ENCODE data around the gene COL4A4. TPM values are rescaled to one million over a fixed set of nuclear protein-coding genes. Genes with fewer than 3 reads are reported as not detected.
"Not testable (repeated sequence)": the region's sequence is repeated elsewhere in the genome, so short reads cannot be mapped to it uniquely, and the experiment has no call there.

COL4A4 gene
- total RNA-seq, 4 donors from 2014 or later = 5.0 to 5.5 (median 5.2) TPM

- H3K4me1 ChIP-seq = no peaks in the 10 kb centered on the region
- H3K27ac ChIP-seq = no peak overlapping the region
- no peak for ATAC-seq
- H3K27me3 ChIP-seq = no peaks in the 10 kb centered on the region
- no peaks in the 10 kb centered on the region for H3K36me3 ChIP-seq
- TF ChIP-seq EP300 (IDR thresholded peaks at IDR 0.05) = no peak
- no peak for TF ChIP-seq POLR2AphosphoS5 (IDR thresholded peaks at IDR 0.05)
- TF ChIP-seq CTCF (IDR thresholded peaks at IDR 0.05) = no peak
- TF ChIP-seq POLR2A (IDR thresholded peaks at IDR 0.05) = no peak
- no peak overlapping the region for H3K4me3 ChIP-seq
- peaks cover 0 to 9% (median 0%) of the 10 kb centered on the region in 3 donors for H3K9me3 ChIP-seq
- WGBS, 2 donors (ENCODE audit: low coverage in 1 of 2) = 79 to 83% methylated on average over 5 of the region's 5 CpGs
Observed at GRCh38 chr2:227097495-227098161, 66.4 kb downstream of the COL4A4 start.

GRCh38 chr2:227095346-227095745, 68.7 kb downstream of the COL4A4 start:
- H3K4me3 ChIP-seq = no peak overlapping the region
- peaks cover 0 to 10% (median 0%) of the 10 kb centered on the region in 3 donors for H3K9me3 ChIP-seq
- H3K27me3 ChIP-seq = no peaks in the 10 kb centered on the region
- ATAC-seq = no peak
- WGBS, 2 donors (ENCODE audit: low coverage in 1 of 2) = 40 to 57% methylated on average over 1 to 3 of the region's 4 CpGs
- TF ChIP-seq POLR2AphosphoS5 (IDR thresholded peaks at IDR 0.05) = no peak
- no peak for TF ChIP-seq EP300 (IDR thresholded peaks at IDR 0.05)
- TF ChIP-seq CTCF (IDR thresholded peaks at IDR 0.05) = no peak
- TF ChIP-seq POLR2A (IDR thresholded peaks at IDR 0.05) = no peak
- H3K27ac ChIP-seq = no peak overlapping the region
- no peaks in the 10 kb centered on the region for H3K4me1 ChIP-seq
- no peaks in the 10 kb centered on the region for H3K36me3 ChIP-seq

- TF ChIP-seq EP300 (IDR thresholded peaks at IDR 0.05) = no peak
- TF ChIP-seq POLR2A (IDR thresholded peaks at IDR 0.05) = no peak
- TF ChIP-seq CTCF (IDR thresholded peaks at IDR 0.05) = no peak
- TF ChIP-seq POLR2AphosphoS5 (IDR thresholded peaks at IDR 0.05) = no peak
- no peaks in the 10 kb centered on the region for H3K4me1 ChIP-seq
- H3K27me3 ChIP-seq = no peaks in the 10 kb centered on the region
- H3K27ac ChIP-seq = no peak overlapping the region
- no peaks in the 10 kb centered on the region for H3K36me3 ChIP-seq
- ATAC-seq = no peak
- no peaks in the 10 kb centered on the region for H3K9me3 ChIP-seq
- no peak overlapping the region for H3K4me3 ChIP-seq
- 33 to 71% methylated on average over 1 of the region's 1 CpG for WGBS, 2 donors (ENCODE audit: low coverage in 1 of 2)
Observed at GRCh38 chr2:227082286-227082685, 81.7 kb downstream of the COL4A4 start.

- no peak for ATAC-seq
- no peak for TF ChIP-seq CTCF (IDR thresholded peaks at IDR 0.05)
- no peak for TF ChIP-seq POLR2AphosphoS5 (IDR thresholded peaks at IDR 0.05)
- no peak for TF ChIP-seq POLR2A (IDR thresholded peaks at IDR 0.05)
- no peak for TF ChIP-seq EP300 (IDR thresholded peaks at IDR 0.05)
Observed at GRCh38 chr2:227079726-227080125, 84.3 kb downstream of the COL4A4 start.

GRCh38 chr2:227065065-227065464, 98.9 kb downstream of the COL4A4 start:
- not testable (repeated sequence) for H3K27ac ChIP-seq, H3K4me3 ChIP-seq, H3K36me3 ChIP-seq, H3K27me3 ChIP-seq, H3K9me3 ChIP-seq, ATAC-seq, H3K4me1 ChIP-seq
- no CpG with 5 or more reads among the region's 14 CpGs for WGBS, 2 donors (ENCODE audit: low coverage in 1 of 2)

More at GRCh38 chr2:227079726-227080125, 84.3 kb downstream of the COL4A4 start:
- 74 to 86% methylated on average over 4 of the region's 6 CpGs for WGBS, 2 donors (ENCODE audit: low coverage in 1 of 2)
- Histone ChIP-seq H3K27ac (no peak overlapping the region), H3K4me3 (no peak overlapping the region), H3K36me3 (no peaks in the 10 kb centered on the region), H3K4me1 (no peaks in the 10 kb centered on the region), H3K9me3 (peaks cover 0 to 4% (median 0%) of the 10 kb centered on the region in 3 donors), H3K27me3 (no peaks in the 10 kb centered on the region)
